ENCODE measurements around the gene RGS3.

RGS3 gene

DNA sequence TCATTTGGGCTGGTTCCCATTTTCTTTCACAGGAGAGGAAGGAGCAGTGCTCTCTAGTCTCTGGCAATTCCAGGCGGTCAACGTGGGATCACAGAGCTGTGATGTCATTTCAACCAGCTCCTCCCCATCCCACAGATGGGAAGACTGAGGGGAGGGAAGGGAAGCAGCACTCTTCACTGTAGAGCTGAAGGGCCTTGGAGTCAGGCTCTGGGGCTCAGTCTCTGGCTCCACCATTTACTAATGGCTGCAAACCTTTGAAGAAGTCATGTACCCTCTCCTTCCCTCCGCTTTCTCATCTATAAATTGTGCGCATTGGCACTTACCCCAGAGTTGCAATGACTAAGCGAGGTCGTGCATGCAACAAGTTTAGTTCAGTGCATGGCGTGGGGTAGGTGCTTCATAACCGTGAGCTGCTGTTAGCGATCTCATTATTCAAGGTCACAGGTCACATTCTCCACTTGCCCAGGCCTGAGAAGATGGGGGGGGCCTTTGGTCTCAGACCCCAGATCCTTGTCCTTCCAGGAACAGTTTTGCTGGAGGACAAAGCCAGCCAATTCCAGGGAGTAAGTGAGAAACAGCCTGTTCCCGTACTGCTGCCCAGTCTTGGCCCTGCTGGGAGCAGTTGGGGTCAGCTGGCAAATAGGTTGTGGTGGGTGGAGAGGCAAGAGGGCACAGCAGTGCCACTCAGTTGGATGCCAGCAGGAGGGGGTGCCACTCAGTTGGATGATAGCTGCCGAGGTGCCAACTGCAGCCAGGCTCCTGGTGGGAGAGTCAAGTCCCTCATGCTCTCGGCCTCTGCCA, 136.7 kb downstream of the RGS3 start:
- no peak for DNase-seq (ENCODE audit: low read depth in 2 of 2)

- DNase-seq (ENCODE audit: low read depth in 2 of 2) = no peak
Observed at GRCh38 chr9:113600871-113601614, 137.5 kb downstream of the RGS3 start.

GRCh38 chr9:113601656-113602055, 138.1 kb downstream of the RGS3 start:
- DNase-seq (ENCODE audit: low read depth in 2 of 2) = no peak

DNA sequence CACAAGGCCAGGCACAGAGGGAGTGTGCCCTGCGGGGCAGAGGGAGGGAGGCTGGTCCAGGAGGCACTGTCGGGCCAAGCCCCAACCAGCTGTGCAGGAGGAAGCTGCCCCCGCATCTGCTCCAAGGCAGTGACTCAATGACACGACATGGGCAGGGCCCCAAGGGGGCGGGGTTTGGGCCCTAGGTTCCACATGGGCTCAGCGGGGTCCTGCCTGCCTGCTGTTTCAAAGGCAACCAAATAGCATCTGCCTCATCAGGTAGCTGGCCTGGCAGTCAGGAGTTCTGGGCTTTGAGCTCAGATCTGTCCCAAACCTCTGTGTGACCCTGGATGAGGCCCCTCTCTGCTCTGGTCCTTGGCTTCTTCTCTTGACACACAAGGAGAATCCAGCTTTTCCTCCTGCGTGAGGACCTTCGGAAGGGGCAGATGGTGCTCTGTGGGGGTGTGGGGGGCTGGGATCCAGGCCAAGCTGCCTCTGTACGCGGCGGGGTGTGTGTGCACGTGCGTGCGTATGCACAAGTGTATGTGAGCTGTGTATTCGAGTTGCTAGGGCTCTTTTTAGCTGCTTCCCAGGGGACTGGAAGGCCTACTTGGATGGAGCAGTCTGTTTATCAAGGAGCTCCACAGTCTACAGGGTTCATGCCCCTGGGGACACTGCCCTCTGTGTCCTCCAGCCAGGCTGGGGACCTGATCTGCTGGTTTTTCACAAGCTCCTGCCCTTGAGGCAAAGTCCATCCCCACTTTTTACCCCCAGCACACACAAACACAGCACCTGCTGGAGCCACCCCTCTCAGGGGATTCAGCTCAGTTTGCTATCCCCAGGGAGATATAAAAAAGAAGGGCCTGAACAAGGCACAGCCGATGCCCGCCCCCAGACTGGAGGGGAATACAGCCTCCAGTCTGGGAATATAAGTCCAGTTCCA, 138.9 kb downstream of the RGS3 start:
- DNase-seq (ENCODE audit: low read depth in 2 of 2) = peak; percentile 28 to 61

GRCh38 chr9:113603048-113603375, 139.5 kb downstream of the RGS3 start:
- DNase-seq (ENCODE audit: low read depth in 2 of 2) = no peak

GRCh38 chr9:113603773-113604172, 140.2 kb downstream of the RGS3 start:
- no peak for DNase-seq (ENCODE audit: low read depth in 2 of 2)

DNA sequence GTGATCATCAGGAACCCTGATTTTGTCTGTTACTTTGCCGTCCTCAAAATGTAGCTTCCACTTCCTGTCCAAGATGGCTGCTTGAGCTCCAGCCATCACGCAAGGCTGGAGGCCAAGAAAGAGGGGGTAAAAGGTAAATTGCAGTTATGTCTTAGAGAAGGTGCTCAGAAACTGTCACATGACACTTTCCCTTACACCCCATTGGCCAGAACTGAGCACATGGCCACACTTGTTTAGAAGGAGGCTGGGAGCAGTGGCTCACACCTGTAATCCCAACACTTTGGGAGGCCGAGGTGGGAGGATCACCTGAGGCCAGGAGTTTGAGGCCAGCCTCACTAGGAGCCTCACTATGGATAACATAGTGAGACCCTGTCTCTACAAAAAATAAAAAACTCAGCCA, 140.9 kb downstream of the RGS3 start:
- no peak for DNase-seq (ENCODE audit: low read depth in 2 of 2)

DNA sequence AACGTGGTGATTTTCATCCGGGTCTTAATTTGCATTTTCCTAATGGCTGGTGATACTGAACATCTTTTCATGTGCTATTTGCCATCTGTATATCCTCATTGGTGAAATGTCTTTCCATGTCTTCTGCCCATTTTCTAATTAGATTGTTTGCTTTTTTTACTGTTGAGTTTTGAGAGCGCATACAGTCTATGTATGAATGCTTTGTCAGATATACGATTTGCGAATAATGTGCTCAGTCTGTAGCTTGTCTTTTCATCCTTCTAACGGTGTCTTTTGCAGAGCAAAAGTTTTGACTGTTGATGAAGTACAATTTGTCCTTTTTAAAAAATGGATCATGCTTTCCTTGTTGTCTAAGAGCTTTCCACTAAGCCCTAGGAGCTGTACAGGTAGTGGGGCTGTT, 143.0 kb downstream of the RGS3 start:
- no peak for DNase-seq (ENCODE audit: low read depth in 2 of 2)

DNA sequence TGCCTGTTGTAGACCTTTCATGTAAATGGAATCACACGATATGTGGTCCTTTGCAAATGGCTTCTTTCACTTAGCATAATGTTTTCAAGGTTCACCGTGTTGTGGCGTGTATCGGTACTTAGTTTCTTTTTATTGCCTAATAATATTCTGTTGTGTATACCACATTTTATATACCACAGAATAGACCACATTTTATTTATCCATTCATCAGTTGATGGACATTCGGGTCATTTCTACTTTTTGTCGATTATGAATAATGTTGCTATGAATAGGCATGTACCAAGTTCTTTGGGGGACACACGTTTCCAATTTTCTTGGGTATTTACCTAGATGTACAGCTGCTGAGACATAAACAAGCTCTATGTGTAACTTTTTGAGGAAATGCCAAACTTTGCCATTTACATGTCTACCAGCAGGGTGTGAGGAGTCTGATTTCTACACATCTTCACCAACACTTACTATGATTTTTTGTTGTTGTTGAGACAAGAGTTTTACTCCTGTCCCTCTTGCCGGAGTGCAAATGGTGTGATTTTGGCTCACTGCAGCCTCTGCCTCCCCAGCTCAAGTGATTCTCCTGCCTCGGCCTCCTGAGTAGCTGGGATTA, 144.7 kb downstream of the RGS3 start:
- no peak for DNase-seq (ENCODE audit: low read depth in 2 of 2)

DNA sequence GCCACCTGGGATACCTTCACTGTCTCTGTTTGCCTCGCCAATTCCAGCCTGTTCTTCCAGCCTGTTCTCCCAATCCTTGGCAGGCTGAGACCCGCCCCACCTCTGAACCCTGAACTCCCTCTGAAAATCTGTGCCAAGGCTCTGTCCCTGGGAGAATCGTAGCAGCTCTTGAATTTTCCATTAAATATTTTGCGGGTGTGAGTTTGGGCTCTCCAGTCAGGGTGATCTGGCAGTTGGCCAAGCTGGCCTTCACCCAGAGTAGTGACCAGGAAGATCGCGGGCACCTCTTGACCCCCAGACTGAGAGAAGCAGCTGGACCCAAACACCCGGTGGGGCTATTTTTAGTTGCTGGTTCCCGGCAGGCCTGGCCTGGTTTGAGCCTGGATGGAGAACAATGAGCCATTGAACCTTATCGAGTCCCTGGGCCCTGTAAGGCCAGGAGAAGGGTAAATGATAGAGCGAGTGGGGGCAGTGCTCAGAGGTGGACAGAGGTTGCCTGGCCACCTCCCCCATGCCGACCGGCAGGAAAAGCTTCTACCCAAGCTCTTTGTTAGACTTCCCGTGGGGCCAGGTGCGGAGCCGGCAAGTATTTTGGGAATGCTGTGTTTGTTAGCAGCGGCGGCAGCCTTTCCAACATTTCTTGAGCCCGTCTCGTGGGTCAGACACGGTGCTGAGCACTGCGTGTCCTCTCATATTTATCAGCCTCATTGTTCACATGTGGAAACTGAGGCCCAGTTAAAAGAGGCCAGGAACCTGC, 146.2 kb downstream of the RGS3 start:
- DNase-seq (ENCODE audit: low read depth in 2 of 2) = no peak

DNA sequence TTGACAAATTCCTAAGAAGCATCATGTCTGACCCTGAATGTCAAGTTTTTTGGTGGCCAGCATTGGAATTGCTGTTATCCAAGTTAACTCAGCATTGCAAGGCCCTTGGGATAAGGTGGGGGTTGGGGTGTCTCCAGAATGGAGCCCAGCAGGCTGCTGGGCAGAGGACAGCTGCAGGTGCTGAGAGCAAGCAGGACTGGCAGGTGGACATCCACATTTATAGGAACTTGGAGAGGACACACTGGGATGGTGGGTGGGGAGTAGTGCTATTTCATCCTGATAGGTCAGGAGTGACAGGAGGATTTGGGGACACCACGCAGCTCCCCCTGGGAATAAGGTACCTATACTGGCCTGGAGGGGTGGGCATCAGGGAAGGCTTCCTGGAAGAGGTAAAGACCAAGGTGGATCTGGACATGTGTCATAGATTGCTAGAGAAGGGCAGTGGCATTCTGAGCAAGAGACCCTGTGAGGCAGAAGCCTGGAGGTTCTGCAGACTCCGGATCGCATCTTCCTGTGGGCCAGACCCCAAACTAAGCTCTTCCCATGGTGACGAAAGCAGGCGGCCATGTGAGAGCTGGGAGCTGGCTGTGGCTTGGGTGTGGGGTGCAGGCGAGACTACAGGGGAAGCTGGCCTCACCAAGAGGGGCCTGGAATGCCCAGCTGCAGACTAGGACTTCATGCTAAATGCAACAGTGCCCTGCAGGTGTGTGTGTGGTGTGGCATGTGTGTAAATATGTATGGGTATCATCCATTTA, 148.1 kb downstream of the RGS3 start:
- DNase-seq (ENCODE audit: low read depth in 2 of 2) = no peak

- no peak for DNase-seq (ENCODE audit: low read depth in 2 of 2)
Observed at GRCh38 chr9:113612216-113612747, 148.8 kb downstream of the RGS3 start.

DNA sequence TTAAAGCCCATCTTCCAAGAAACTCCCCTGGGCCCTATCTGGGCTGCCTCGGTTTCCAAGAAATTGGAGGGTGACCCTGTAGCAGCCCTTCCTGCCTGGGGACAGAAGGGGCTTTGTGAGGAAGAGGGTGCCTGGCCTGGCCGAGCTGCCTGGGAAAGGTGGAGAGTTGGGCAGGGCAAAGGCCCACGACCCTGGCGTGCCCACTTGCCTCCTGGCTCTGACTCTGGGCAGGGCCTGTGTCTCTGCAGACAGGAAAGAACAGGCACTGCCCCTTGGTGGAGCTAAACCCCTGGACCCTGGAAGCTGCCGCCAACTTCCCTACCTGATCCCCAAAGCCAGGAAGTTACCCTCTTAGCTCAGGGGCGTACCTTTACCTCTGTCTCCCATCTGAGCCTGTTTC, 149.3 kb downstream of the RGS3 start:
- DNase-seq (ENCODE audit: low read depth in 2 of 2) = no peak

DNA sequence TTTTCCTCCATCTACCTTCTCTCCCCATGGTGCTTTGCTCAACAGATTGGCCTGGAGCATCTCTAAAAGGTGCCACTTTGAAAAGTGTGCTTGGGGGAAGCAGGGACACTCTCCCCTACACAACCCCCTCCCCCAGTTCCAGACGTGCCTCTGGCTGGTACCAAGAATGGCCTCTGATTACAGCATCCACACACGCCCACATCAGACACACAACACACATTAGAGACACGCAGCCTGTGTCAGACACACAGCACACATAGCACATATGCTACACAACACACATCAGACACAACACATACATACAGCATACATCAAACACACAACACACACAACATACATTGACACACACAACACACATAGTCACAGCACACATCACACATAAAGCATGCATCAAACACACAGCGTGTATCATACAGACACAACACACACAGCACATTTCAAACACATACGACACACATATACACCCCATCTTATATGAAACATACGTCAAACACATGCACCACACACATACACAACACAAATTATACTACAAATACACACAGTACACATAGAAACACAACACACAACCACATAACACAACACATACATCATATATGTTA, 150.4 kb downstream of the RGS3 start:
- DNase-seq (ENCODE audit: low read depth in 2 of 2) = no peak

DNA sequence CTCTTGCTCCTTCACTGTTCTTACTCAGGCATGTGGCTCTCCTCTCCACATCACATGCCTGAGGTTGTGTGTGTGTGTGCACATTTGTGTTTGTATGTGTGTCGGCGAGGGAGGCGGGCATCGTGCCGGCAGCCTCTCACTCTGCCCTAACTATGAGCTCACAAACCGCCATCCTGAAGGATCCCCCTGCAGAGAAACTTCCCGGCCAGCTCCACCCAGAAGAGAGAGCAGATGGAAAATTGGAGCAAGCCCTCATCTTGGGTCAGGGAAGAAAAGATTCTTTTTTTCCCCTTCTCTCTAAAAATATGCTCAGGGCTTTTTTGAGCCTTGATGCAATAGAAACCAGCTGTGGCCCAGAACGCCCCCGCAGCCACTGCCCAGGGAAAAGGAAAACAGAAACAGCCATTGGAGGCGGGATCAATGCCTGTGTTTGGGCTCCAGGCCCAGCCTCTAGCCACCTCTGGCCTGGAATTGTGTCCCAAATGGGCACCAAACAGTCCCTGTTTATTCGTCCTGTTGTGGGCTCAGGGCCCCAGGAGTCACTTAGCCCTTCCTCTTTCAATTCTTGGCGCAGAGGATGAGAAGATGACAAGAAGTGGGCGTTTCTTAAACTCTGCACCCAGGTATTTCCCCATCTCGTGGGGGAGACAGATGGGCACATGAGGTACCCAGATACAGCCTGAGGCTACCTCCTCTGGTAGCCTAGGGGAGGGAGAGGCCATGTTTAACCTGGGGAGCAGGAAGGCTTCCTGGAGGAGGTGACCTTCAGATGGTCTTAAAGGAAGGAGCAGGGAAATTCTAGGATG, 151.5 kb downstream of the RGS3 start:
- no peak for DNase-seq (ENCODE audit: low read depth in 2 of 2)

DNA sequence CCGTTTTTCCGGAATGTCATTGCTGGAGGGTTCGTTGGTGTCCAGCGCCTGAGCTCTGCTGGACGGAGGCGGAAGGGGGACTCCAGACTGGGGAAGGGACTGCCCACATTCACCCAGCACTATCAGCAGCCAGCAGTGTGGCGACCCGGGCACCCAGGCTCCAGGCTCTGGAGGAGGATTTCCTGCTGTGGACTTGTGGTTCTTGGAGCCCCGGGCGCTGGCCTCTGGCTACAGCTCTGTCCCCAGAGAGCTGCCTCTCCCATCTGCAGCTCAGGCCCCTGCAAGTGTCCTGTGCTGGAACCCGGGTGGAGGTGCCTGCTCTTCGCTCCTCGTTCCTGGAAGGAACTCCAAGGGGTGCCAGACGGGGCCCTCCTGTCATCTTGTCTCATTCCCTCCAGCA, 152.6 kb downstream of the RGS3 start:
- DNase-seq (ENCODE audit: low read depth in 2 of 2) = no peak

DNA sequence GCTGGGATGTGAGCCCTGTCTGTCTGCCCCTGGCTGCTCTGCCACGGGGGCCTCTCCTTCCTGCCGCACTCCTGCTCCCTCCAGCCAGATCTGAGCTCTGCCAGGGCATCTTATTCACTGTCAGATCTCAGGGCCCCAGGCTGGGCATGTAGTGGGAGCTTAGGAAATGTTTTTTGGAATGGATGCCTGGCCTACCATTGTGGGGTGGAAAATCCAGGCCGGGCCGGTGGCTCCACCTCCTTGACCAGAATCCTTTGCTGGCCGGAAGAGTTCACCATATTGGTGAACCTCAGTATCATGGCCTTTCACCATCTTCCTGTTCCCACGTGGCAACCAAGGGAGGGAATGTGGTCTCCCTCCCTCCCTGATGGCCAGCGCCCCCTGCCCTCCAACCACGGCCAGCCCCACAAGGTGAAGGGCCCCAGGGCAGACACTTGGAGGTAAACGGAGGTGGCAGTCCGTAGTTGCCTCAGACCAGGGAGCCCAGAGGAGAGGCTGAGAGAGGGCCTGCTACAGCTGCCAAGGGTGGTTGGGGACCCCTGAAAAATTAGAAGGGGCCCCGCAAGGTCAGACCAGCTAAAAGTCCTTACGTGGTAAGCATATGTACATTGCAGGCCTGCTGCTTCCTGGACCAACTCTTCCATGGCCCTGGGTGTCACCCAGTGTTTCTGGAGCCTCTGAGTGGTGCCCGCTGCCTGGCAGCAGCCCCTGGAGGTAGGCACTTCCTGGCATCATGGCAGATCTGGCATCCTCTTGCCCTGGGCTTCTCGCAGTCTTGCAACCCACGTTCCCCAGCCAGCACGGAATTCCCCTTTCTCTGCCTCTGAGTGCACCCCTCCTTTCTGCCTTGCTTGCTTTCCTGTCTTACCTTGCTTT, 153.3 kb downstream of the RGS3 start:
- DNase-seq (ENCODE audit: low read depth in 2 of 2) = no peak

GRCh38 chr9:113617550-113617949, 154.0 kb downstream of the RGS3 start:
- DNase-seq (ENCODE audit: low read depth in 2 of 2) = no peak

All from stimulated activated CD8-positive, alpha-beta memory T cell treated with anti-CD3 and anti-CD28 coated beads, Interleukin-7, amount 100 ng/mL, for 4 hours (primary cell).